Measurements from ENCODE around the gene COL4A6.

GRCh38 chrX:108417257-108417656 is 21.0 kb downstream of the COL4A6 start:
- TF ChIP-seq POLR2A (IDR thresholded peaks at IDR 0.05) (no peak), EP300 (IDR thresholded peaks at IDR 0.05) (no peak), CTCF (IDR thresholded peaks at IDR 0.05) (no peak)
